Cardiac muscle cell (in vitro differentiated cells and primary cell): ENCODE results near the gene RTP1. TPM values are rescaled to one million over a fixed set of nuclear protein-coding genes. Genes with fewer than 3 reads are reported as not detected.
A peak's percentile ranks its signal among the peaks of the same experiment; 100 is the strongest.
"Not testable (repeated sequence)": the region's sequence is repeated elsewhere in the genome, so short reads cannot be mapped to it uniquely, and the experiment has no call there.

Experiments
- DNase-seq, 2 donors: peaks; one replicate each; pipeline versions ENCODE4 v3.0.0 to v3.0.0-alpha.2; 2010 to 2017; ENCODE audit warnings: low read depth in 1 of 2, low spot score in 1 of 2
- H3K27ac ChIP-seq: fragments of 200-600 bp; sonication (generic); 2 replicates; pipeline ENCODE4 v1.5.1; 2016
- H3K27me3 ChIP-seq: fragments of 200-600 bp; sonication (generic); 2 replicates; pipeline ENCODE4 v1.6.0; 2016; ENCODE audit warnings: control low read depth
- H3K36me3 ChIP-seq: fragments of 200-600 bp; sonication (generic); 2 replicates; pipeline ENCODE4 v1.5.1; 2016; ENCODE audit warnings: control low read depth
- H3K4me1 ChIP-seq: fragments of 200-600 bp; sonication (generic); 2 replicates; pipeline ENCODE4 v1.8.1; 2017; ENCODE audit warnings: low read depth, mild to moderate bottlenecking, mixed run types
- H3K4me3 ChIP-seq: fragments of 200-600 bp; sonication (generic); 2 replicates; pipeline ENCODE4 v1.5.1; 2016; ENCODE audit warnings: mild to moderate bottlenecking
- H3K9me3 ChIP-seq: fragments of 200-600 bp; sonication (generic); 2 replicates; pipeline ENCODE4 v1.5.1; 2017; ENCODE audit warnings: low read depth, mild to moderate bottlenecking, control low read depth
- polyA plus RNA-seq: library from polyadenylated mRNA; unstranded; fragments of >200 nt; fragmentation: Nextera tagmentation; extraction: Ambion mirVana; gene quantifications from 2 replicates; pipeline ENCODE4 v1.2.1, GENCODE V29; 2016
- total RNA-seq: library from RNA; depleted of rRNA; stranded (reverse); fragments of >200 nt; gene quantifications from 2 replicates; pipeline ENCODE4 v1.2.3, GENCODE V29; 2016
- TF ChIP-seq, protein P1 (sequence below): IDR thresholded peaks from 2 replicates; pipeline ENCODE4 v1.5.1; 2012; ENCODE audit warnings: low read depth, mild to moderate bottlenecking, low read length

RTP1 gene
- total and polyA plus RNA-seq, 2 experiments from 2014 or later: not detected

DNA sequence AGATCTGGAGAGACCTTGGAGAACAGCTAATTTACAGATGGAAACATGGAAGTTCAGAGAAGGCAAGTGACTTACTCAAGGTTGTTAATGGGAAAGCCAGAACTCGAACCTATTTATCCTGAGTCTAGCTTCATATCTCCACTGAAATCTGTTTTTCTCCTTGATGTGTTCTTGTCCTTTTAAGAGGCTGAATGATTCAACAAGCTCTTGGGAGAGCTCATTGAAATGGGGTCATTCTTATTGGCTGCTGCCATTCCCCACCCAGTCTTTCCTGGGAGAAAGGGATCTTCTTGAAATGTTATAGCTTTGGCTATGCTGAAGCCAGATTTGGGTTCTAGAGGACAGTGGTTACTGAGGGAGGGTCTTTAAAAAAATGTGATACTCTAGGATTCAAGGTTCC, 41.0 kb downstream of the RTP1 start:
- H3K27ac ChIP-seq: no peak overlapping the region
- no peaks in the 10 kb centered on the region for H3K9me3 ChIP-seq
- H3K4me3 ChIP-seq: no peak overlapping the region
- DNase-seq: no peak
- peaks cover 11% of the 10 kb centered on the region for H3K4me1 ChIP-seq
- H3K36me3 ChIP-seq: no peaks in the 10 kb centered on the region
- no peaks in the 10 kb centered on the region for H3K27me3 ChIP-seq
- TF ChIP-seq, protein P1, sequence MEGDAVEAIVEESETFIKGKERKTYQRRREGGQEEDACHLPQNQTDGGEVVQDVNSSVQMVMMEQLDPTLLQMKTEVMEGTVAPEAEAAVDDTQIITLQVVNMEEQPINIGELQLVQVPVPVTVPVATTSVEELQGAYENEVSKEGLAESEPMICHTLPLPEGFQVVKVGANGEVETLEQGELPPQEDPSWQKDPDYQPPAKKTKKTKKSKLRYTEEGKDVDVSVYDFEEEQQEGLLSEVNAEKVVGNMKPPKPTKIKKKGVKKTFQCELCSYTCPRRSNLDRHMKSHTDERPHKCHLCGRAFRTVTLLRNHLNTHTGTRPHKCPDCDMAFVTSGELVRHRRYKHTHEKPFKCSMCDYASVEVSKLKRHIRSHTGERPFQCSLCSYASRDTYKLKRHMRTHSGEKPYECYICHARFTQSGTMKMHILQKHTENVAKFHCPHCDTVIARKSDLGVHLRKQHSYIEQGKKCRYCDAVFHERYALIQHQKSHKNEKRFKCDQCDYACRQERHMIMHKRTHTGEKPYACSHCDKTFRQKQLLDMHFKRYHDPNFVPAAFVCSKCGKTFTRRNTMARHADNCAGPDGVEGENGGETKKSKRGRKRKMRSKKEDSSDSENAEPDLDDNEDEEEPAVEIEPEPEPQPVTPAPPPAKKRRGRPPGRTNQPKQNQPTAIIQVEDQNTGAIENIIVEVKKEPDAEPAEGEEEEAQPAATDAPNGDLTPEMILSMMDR: no peak

DNA sequence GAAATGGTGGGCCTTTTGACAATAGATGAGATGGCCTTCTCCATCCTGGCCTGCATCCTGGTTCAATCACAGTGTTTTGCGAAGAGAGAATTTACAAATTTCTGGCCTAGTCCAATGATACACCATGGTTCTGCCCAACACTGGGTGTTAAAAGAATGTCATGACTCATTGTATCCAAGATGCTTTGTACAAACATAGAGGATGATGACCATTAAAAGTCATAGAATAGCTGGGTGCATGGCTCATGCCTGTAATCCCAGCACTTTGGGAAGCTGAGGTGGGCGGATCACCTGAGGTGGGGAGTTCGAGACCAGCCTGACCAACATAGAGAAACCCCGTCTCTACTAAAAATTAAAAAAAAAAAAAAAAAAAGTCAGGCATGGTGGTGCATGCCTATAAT, 41.5 kb downstream of the RTP1 start:
- DNase-seq, H3K27me3 ChIP-seq: not testable (repeated sequence)

DNA sequence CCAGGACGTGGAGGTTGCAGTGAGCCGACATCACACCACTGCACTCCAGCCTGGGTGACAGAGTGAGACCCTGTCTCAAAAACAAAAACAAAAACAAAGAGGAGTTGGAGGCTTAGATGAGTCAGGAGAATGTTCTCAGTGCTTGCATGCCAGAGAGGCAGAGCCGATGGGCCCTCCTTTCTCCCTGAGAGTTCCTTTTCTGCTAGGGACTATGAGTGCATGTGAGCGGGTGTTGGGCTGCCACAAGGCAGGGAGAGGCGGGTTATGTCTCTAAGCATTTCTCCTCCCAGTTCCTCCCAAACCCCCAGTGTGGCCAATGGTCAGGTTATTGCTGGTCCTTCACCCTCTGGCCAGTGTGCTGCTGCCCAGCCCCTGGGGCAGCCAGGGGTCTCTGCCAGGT, 45.1 kb downstream of the RTP1 start:
- DNase-seq: no peak

More for the DNA sequence above, 41.5 kb downstream of the RTP1 start:
- not testable (repeated sequence) for H3K4me1 ChIP-seq, H3K4me3 ChIP-seq, H3K27ac ChIP-seq, H3K9me3 ChIP-seq, H3K36me3 ChIP-seq

GRCh38 chr3:187242900-187243299, 45.6 kb downstream of the RTP1 start:
- Histone ChIP-seq H3K4me3 (no peak overlapping the region), H3K27ac (no peak overlapping the region), H3K27me3 (no peaks in the 10 kb centered on the region), H3K4me1 (peaks cover 7% of the 10 kb centered on the region), H3K36me3 (no peaks in the 10 kb centered on the region), H3K9me3 (no peaks in the 10 kb centered on the region)
- TF ChIP-seq, protein P1: no peak
- no peak for DNase-seq

More for the DNA sequence above, 45.1 kb downstream of the RTP1 start:
- Histone ChIP-seq H3K4me3 (no peak overlapping the region), H3K27ac (no peak overlapping the region), H3K27me3 (no peaks in the 10 kb centered on the region), H3K4me1 (peaks cover 7% of the 10 kb centered on the region), H3K36me3 (no peaks in the 10 kb centered on the region), H3K9me3 (no peaks in the 10 kb centered on the region)
- TF ChIP-seq, protein P1: no peak

- Histone ChIP-seq H3K4me3 (no peak overlapping the region), H3K27me3 (no peaks in the 10 kb centered on the region), H3K36me3 (peaks cover 5% of the 10 kb centered on the region), H3K4me1 (peaks cover 7% of the 10 kb centered on the region), H3K9me3 (no peaks in the 10 kb centered on the region), H3K27ac (no peak overlapping the region)
- no peak for DNase-seq
- TF ChIP-seq, protein P1: no peak
These were observed 46.7 kb downstream of the RTP1 start for GRCh38 chr3:187243933-187244524.

- Histone ChIP-seq H3K27ac (peak overlapping the region; percentile 59), H3K4me1 (no peaks in the 10 kb centered on the region), H3K36me3 (peaks cover 34% of the 10 kb centered on the region), H3K4me3 (no peak overlapping the region), H3K27me3 (no peaks in the 10 kb centered on the region), H3K9me3 (no peaks in the 10 kb centered on the region)
- TF ChIP-seq, protein P1: no peak
- DNase-seq: no peak
These were observed 50.1 kb downstream of the RTP1 start for GRCh38 chr3:187247398-187247797.

Other genes with a start within 250 kb of the RTP1 start
- gene RPL39L, start 58.0 kb upstream of the RTP1 start, total RNA-seq: 29.7 and 56.2 TPM in 2 replicates
- gene RPL39L, start 58.0 kb upstream of the RTP1 start, polyA plus RNA-seq: 24.8 and 59.8 TPM in 2 replicates
- 397 and 507 TPM in 2 replicates for gene MASP1, start 94.3 kb downstream of the RTP1 start, total RNA-seq
- gene MASP1, start 94.3 kb downstream of the RTP1 start, polyA plus RNA-seq: 428 and 517 TPM in 2 replicates
- not detected in 2 replicates for gene RTP4, start 170.9 kb downstream of the RTP1 start, total RNA-seq
- gene RTP4, start 170.9 kb downstream of the RTP1 start, polyA plus RNA-seq: not detected in 2 replicates